Regular cardiac myocyte (primary cell): Measurements from ENCODE around the gene GLB1L2. TPM values are rescaled to one million over a fixed set of nuclear protein-coding genes. Genes with fewer than 3 reads are reported as not detected.

Experiments
- total RNA-seq: library from RNA; depleted of rRNA; stranded (reverse); fragments of >200 nt; gene quantifications from 2 replicates; pipeline ENCODE4 v1.2.3, GENCODE V29; 2014

The GLB1L2 gene
- 0.19 and 0.28 TPM in 2 replicates for total RNA-seq

GRCh38 chr11:134331354-134332188, at the start of gene GLB1L2:
TSS of gene GLB1L2 (plus strand) at chr11:134331988. CDS start at chr11:134332062, 74 bp downstream.

GRCh38 chr11:134412203-134413042, 80.6 kb downstream of the GLB1L2 start, which contains the start of gene B3GAT1:
TSS of gene B3GAT1 (minus strand) at chr11:134412242. CDS start at chr11:134387659, 24,583 bp downstream.

Other genes with a start within 250 kb of the GLB1L2 start
- gene NCAPD3, start 108.0 kb upstream of the GLB1L2 start, total RNA-seq, result 8.7 and 37.0 TPM in 2 replicates
- gene VPS26B, start 107.3 kb upstream of the GLB1L2 start, total RNA-seq, result 27.3 and 32.2 TPM in 2 replicates
- gene THYN1, start 78.6 kb upstream of the GLB1L2 start, total RNA-seq, result 63.3 and 74.7 TPM in 2 replicates
- gene ACAD8, start 78.4 kb upstream of the GLB1L2 start, total RNA-seq, result 14.2 and 14.7 TPM in 2 replicates
- gene GLB1L3, start 55.6 kb upstream of the GLB1L2 start, total RNA-seq, result not detected in 2 replicates
- under 0.01 TPM in 2 replicates for gene B3GAT1, start 80.3 kb downstream of the GLB1L2 start, total RNA-seq